CD4-positive, alpha-beta T cell treated with Interferon gamma for 1 hour (primary cell): ENCODE measurements around the gene VILL.

Experiments
- DNase-seq: peaks from one replicate; pipeline ENCODE4 v3.0.0-alpha.2; 2020

VILL gene

DNA sequence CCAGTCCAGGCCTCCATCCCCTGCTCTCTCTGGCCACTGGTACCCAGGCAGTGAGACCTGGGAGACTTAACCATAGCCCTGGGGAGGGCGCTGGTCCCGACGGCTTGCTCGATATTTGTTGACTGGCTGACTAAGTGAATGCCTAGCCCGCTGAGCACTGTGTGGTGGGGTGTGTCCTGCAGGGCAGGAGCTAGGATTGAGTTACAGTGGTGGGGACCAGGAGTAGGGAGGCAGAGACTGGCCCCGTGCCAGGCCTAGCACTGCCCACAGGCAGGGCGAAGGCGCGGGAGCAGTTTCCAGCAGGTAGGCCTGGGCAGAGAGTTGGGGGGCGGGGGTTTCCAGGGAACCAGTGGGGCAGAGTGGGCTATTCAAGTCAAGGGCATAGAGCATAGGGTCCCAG, at the start of gene VILL:
VILL (plus strand) TSS at position 260 of the 400 bp plus-strand sequence. CDS start 2,887 bp downstream, outside the sequence.
- DNase-seq = no peak

DNA sequence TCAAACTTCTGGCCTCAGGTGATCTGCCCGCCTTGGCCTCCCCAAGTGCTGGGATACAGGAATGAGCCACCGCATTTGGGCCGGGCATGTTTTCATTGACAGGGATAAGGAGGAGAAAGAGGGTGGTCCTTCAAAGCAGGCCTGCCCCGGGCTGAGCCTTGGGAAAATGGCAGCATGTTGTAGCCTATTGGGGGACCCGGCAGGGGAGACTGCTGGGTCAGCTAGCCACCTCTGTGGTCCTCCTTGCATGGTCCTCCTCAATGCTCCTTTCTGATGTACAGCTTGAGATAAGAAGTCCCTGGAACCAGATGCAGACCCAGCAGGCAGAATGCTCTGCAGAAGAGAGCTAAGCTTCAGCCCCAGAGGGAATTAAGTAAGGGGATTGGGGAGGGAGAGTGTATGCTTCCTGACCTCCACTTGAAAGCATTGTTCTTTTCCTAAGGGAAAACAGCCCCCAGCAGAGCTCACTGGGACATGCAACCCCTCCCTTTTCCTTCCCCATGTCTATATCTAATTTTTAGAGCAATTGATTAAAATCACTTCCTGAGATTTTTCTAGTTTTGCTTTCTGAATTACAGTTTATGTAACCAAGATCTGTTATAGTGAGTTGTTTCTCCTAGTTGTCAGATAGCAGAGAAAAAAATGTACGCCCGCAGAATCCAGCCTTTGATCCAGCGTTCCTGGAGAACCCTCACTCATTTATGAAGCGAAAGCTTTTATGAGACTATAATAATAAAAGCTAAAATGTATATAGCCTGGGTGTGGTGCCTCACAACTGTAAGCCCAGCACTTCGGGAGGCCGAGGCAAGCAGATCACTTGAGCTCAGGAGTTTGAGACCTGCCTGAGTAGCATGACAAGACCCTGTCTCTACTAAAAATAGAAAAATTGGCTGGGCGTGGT, 48.7 kb upstream of the VILL start:
- no peak for DNase-seq

DNA sequence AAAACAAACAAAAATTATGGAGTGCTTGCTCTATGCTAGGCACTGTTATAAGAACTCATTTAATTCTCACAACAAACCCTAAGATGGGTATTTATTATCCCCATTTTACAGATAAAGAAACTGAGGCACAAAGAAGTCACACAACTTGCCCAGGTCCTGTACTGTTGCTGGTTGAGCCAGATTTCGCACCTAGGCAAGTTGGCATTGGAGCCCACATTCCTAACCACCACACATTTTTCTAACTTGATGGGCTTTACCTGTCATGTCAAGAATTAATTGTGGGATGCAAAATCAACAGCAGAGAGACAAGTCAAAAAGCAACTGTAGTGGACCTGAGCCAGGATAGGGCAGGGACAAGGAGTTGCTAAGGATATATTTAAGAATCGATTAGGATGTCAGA, 47.9 kb upstream of the VILL start:
- DNase-seq = no peak

DNA sequence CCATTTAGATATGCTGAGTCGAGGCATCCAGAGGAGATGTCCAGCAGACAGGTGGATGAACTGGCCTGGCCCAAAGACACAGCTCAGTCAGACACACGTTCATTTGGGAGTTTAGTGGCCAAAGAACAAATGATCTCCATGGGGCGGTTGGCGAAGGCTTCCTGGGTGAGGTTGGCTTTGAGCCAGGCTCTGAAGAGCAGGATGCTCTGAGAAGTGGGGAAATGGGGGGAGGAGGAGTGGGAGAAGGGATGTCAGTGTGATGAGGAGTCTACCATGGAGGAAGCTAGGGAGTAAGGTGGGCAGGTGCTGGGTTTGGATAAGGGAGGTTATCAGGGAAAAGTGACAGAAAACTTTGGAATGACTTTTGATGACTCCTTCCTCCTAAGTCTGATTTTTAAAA, 47.5 kb upstream of the VILL start:
- DNase-seq = no peak

DNA sequence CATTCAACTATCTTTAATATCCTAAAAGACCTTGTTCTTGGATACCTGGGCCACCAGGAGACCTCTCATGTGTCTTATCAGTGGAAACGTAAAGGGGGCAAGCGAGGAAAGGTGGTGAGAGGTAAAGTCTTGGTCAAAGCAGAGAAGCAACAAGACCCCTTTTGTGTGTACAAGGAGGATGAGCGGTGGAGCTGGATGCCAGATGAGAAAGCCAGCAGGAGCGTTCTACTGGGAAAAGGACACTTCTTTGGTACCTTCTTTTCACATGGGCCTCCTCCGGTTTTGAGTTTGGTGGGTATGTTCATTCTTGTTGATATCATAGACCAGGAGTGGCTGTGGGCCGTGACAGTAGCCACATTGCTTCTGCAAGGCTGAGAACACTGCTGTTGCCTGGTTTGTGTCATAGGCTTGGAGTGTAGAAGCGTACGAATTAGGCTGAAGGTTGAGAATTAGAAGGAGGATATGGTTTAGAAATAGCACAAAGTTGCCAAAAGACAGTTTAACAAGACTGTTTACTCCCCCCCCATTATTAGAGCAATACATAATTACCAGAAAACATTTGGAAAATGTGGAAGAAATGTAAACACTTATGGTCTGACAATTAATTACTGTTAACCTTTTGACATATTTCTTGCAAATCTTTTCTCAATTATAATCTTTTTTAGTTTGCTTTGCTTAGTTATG, 46.8 kb upstream of the VILL start:
- DNase-seq = no peak

DNA sequence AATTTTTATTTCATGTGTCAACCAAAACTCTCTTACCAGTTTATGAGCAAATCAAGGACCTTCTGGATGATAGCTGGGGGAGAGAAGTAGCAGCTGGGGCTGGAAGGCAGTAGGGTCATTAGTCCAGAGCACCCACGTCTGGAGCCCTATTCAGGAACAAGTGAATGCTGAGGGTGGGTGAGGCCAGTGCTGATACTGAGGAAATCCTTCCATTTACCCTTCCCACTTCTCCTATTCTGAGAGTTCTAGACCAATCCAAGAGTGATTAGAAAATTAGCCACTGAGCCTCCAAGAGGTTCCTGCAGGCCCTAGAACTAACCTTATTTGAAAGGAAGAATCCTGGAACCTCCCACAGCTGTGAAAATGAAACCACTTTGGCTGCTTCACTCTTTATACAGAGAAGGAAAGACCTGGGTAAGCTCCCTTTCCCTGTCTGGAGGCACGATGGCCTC, 46.2 kb upstream of the VILL start:
- DNase-seq = no peak

DNA sequence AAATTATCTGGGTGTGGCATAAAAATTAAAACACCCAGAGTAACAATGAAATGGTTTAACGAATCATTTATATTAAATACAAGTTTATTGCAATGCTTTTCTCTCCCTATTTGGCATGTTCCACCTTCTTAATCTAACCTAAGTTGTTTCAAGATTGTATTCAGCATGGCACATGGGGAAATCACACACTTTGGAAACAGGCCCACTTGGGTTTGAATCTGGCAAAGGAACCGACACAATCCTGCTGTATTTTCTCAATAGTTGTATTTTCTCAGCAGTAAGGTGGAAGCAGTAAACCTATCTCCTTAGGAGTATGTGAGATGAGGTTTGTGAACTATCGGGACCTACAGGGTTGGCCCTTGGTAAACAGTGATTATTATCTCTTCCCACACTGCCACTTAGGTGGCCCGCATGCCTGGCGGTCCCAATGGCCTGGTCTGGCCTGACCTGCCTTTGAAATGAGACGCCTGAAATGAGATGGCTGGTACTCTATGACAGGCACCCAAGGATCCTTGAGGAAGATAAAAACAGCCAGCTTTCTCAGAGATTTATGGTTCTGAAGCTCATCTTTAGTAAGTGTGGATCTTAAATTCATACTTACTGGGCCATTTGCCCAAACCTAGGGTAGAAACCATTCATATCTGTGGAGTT, 45.3 kb upstream of the VILL start:
- no peak for DNase-seq

DNA sequence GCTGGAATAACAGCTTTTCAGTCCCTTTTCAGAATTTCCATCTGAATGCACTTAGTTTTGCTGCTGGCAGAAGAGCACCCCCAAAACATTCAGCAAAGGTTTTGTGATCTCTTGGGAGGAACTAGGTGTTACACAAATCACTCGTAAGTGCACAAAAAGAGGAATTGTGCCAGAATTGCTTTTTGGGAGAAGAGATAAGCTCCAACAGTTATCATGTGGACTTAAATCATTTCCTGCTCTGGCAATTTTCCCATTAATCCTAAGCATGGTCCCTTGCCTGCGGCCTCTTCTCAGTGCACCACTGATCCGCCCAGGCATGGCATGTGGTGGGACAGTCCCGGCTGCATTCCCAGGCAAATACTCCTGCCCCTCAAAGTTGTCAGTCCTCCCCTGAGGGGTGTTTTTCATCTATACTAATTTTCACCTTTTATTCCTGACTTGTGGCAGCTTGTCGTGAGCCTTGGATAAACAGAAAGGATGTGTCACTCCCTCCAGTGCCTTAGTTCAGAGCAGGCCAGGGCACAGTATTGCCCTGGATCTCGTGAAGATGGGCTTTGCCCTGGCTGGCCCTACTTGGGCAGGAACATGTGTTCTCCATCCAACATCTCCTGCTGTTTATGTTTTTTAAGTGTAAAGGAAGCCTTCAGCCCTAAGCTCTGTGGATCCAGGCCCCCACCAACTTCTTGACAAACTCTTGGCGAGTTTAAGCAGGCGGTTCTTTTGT, 44.6 kb upstream of the VILL start:
- DNase-seq = no peak

DNA sequence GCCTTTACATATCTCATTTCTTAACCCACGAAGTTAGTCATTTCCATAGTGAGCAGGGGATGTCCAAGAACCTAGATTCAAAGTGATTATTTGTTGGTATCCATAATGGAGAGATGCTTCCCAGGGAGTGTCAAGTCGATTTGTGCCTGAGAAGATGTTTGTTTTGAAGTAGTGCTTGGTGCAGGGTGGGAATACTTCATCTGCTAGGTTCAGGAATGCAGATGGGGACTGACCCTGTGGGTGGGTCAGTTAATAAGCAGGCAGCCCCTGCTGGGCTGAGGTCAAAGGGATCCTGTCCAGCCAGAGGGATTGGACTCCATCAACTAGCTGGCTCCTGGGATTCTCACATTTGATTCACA, 44.1 kb upstream of the VILL start:
- DNase-seq = no peak

DNA sequence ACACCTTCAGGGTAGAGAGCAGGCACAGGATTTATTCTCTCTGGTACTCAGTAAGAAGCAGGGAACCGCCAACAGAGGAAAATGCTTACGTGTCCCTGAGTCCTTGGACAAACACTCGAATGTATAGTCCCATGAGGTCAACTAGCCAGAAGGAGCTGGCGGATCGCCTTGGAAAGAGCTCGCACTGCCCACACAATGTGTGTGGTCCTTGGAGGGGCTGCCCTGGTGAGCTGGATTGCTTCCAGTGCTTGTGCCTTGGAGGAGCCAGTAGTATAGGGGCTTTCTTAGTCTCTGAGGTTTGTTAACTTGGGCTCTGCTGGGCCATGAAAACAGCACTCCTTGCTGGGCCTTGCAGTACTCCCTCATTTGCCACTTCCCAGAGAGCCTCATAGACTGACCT, 40.7 kb upstream of the VILL start:
- DNase-seq = no peak

DNA sequence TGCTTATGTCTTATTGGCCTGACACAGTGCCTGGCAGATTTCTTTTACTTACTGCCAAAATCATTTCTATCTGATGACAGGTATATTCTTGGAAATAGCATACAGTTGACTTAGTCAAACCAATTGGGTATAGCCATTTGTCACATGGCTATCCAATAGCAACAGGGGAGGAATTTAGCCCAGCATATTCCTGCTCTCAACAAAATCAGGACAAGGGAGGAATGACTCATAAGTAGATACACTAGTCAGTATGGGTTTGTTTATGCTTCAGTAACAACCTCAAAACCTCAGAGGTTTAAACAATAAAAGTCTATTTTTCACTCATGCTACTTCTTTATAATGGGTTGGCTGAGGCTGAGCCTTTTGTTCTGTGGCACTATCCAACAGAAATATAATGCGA, 38.0 kb upstream of the VILL start:
- no peak for DNase-seq

DNA sequence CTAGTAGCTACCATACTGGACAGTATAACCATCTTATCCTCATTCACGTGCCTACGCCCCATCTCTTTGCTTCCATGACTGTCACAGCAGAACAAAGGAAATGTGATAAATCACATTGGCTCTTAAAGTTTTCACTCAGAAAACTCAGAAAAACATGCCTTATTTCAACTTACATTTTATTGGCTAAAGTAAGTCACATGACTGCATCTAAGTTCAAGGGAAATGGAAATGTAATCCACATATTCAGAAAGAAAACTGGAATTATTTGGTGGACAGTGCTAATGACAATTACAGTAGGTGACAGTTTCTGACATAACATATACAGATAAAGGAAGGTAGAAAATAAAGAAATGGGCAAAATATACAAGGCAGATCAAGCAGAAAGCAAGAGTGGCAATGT, 37.4 kb upstream of the VILL start:
- DNase-seq = no peak

DNA sequence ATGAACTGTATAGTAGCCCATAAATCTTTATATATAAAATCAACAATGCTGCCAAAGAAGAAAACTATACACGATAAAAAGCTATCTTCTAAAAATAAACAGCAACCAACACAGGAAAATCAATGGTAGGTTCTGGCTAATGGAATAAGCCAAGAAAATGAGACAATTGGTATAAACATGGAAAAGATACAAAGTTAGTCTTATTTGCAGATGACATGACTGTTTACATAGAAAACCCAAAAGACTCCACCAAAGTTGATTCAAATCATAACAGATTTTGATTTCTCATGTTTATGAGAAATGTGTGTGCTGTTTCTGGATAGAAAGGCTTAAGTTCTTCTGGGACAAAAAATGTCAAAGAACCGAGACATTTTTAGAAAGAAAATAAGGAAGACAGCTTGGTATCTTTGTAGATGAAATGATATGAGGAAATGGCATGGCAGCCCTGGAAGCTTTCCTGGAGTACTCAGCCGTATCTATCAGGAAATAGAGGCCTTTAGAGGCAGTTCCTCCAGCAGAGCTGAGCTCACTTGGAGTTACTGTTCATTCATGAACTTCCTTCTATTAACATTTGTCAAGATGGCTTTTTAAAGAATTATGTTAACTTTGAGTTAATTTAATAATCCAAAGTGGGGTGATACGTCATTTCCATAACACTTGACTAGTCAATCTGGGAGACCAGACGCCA, 36.7 kb upstream of the VILL start:
- DNase-seq = no peak

DNA sequence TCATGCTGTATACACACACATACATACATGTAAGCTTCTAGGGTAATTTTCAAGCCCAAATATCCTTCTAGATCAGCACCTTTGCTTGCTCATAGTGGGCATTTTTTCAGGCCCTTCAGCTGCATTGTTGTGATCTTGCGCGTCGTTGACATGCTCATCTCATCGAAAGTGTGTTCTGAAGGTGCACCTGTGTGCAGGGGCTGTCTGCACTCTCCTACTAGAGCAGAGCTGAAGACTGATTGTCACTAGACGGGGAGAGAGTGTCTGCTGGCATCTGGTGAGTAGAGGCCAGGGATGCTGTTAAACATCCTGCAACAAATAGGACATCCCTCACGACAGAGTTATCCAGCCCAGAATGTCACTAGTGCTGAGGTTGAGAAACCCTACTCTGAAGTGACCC, 35.7 kb upstream of the VILL start:
- no peak for DNase-seq

DNA sequence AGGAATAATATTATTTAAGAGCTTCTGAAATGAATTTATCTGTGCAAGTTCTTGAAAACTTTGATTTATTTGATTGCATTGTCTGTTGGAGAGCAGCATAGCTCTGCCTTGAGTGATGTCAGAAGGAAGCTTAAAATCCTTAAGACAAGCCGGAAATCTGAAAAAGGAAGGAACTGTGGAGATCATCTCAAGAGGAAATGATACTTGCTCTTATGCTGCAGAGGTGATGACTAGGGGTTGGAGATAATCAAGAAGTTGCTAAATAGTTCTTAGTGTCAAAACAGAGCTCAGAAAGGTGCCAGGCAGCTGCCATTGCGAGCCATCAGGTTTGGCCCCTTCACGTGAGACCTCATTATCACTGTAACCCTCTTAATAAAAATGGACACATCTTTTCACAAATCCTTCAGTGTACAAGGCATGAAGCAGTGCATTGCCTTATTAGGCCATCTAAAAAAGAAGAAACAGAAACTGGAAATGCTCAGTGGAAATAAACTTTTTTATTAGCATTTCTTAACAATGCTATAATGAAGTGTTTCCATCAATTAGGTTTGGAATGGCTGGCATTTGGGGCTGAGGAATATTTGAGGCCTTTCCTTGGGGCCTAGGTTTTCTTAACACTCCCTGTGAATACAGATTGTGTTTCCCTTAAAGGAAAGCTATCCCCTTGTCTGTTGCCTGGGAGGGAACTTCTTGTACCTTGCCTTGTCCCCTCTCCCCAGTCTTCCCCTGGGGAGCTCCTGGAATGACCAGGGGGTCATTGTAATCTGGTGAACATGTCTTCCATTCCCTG, 34.5 kb upstream of the VILL start:
- DNase-seq = no peak

DNA sequence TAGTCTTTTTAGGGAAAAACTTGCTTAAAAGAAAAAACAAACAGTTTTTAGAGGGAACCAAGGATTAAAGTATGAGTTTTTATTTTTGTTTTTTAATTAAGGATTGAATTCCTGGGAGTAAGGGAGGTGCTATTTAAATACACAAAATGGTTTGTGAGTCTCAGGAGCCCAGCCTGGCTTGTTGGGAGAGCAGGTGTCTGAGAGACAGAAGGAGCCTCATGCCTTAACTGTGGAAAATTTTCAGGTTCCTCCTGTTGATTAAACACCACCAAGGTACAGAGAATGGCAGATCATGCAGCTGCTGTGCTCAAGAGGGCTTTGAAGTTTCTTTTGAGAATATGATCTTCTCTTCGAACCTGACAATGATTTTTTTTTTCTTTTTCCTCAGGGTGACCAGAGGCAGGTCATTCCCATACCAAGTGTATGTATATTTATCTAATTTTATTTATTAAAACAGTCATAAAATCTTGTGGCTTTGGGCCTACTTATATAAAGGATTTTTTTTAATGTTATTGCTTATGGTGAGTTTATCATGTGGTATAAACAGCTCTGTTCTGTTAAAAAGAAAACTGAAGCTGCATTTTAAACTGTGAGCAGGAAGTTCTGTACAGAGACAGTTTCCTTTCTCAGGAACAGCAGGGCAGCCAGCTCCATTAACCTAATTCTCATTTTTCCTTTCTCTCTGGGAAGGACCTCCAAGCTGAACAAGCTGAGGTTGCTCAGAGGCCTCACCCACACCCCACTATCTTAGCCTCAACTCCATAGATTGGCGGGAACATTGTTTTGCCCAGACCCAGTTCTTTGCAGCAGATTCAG, 33.7 kb upstream of the VILL start:
- no peak for DNase-seq

DNA sequence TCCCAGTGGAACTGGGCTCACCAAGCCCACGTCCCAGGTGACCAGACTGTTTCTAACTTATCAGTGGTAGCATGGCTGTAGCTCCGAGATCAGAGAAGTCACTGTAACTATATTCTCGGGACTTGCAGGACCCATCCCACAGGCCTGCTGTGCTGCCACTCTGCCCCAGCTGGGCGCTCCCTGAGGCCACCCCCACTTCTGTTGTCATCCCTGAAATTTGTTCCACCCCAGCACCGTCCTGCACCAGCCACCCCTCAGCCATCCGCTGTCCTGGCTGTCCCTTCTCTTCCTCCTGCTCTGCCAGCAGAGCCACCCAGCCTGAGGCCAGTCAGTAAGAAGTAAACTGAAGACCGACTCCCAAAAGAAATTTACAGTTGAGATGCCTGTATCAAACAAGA, 33.0 kb upstream of the VILL start:
- DNase-seq = no peak

DNA sequence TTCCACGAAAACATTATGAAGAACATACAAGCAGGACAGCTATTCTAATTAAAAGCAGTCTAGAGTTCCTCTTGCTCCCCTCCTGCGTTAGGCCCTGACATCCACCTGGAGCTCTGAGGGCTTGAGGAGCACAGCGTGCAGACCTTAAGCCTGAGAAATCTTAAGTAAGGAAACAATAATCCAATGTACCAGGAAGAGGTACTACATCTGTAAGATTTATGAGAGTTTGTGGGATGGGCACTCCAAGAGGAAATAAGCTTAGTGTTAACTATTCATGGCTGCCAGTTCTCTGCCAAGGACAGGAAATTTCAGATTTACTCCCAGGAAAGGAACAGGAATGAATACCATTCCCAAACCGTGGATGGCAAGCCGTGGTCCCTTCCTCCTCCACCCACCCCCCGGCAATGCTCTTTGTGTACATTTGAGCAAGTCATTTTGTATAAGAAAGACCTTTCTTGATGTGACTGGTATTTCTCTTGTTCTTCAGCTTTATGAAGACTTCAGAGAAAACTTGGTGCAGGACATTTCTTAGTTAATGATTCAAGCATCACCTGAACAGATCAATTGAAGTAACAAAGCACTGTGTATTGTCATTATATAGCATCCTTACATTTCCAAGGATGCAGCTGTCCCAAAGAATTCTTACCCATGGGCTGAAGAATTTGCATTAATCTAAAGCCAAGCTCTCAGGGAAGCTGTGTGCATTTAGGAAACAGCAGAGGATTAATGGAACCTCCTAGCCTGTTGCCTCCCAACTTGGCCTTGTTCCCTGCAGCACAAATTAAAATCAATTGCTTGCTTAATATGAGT, 28.8 kb upstream of the VILL start:
- no peak for DNase-seq

DNA sequence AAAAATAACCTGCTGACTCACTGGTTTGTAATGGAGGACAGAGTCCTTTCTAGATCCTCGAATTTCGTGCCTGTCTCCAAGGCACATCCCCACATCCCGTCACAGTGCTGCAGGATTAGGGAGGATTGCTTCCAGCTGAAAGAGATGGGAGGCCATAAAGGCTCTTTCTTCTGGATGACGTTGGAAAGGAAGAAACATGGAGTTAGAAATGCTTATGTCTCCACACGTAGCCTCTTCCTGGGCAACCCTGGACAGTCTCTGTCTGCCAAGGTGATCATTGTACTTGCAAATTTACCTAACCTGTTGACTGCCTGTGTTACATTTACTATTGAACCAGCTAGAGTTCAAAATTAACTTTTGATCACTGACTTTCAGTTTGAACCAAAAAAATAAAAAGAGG, 27.6 kb upstream of the VILL start:
- no peak for DNase-seq

DNA sequence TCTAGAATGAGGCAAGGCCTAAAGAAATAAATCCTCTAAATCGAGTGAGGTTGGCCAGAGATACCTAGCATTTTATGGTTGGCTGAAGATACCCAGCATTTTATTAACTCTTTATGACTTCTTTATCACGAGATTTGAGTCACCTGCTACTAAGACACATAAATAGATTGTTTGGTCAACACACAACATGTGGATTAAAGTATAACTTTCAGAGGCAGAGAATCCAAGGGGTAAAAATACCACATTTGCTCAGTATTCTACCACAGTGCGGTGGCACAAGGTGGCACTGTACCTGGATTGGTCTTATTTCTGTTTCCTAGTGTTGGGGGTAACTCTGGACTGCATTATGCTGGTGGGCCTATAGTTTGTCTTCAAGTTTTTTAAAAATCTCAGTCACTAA, 27.0 kb upstream of the VILL start:
- no peak for DNase-seq
